Stromal cell of bone marrow (primary cell): ENCODE measurements around the gene RBM4.
A peak's percentile ranks its signal among the peaks of the same experiment; 100 is the strongest.

Experiments used
- DNase-seq: peaks from one replicate; pipeline ENCODE4 v3.0.0-alpha.2; 2012; ENCODE audit warnings: low read depth

The RBM4 gene

DNA sequence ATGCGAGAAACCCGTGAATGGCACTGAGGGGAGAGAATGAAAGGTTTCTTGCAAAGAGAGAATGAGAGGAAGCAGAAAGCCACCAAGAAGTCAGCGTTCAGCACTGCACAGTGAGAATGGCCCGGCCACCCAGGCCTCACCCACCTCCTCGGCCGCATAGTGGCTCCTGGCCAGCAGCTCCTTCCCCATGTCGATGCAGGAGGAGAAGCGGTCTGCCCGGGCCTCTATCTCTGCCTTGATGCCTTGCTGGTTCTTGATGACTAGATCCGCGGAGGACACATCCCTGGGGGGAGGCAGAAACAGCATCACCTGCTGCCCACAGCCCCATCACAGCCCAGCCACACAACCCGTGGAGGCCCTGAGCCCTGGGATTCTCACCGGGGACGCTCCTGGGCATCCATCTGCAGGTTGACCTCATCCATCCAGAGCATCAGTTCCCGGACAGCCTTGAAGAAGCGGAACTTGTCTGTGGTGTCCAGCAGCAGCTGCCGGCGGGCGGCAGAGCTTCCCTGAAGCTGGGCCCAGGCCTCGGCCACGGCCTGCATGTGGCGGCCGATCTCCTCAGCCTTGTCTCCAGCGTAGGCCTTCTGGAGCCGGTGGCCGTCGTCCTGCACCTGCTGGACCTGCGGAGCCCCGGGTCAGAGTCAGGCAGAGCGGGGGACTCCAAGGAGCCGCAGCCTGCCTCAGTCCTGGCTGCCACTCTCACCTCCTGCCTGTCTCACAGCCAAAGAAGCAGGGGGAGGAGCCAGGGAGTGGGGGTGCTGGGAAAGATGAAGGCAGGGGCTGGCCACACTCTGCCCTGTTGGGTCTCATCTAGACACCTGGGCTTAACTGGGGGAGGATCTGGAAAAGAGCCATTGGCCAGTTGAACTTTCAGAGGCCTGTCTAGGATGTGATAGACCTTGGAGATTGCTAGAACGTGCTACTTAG, 51.4 kb downstream of the RBM4 start:
- no peak for DNase-seq

DNA sequence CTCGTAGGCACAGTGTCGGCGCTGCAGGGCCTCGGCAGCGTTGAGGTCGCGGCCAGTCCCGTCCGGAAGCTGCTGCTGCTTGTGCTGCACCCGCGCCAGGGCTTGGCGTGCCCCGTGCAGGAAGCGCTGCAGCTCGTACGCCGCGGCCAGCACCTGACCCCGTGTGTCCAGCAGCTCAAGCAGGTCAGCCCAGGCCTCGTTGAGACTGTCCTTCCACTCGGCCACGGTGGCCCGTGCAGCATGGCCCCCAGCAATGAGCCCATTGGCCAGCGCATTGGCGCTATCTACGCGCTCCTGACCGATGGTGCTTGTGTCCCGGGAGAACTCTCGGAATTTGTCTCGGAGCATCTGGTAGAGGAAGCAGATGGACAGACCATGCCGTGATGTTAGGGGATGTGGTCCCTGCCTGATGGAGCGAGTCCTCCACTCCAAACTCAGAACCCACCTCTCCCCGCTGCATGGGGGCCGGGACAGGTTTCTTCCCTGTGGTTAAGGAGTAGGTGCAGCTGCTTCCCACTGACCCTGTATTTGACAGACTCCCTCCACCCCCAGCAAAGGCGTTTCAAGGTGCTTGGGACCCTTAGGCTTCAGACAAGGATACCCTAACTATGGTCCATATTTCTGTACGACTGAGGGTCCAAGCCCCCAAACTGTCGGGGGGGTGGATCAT, 52.9 kb downstream of the RBM4 start:
- DNase-seq = no peak

GRCh38 chr11:66692446-66692845, 53.9 kb downstream of the RBM4 start:
- DNase-seq = no peak

- no peak for DNase-seq
Observed at GRCh38 chr11:66692871-66693331, 54.4 kb downstream of the RBM4 start.

DNA sequence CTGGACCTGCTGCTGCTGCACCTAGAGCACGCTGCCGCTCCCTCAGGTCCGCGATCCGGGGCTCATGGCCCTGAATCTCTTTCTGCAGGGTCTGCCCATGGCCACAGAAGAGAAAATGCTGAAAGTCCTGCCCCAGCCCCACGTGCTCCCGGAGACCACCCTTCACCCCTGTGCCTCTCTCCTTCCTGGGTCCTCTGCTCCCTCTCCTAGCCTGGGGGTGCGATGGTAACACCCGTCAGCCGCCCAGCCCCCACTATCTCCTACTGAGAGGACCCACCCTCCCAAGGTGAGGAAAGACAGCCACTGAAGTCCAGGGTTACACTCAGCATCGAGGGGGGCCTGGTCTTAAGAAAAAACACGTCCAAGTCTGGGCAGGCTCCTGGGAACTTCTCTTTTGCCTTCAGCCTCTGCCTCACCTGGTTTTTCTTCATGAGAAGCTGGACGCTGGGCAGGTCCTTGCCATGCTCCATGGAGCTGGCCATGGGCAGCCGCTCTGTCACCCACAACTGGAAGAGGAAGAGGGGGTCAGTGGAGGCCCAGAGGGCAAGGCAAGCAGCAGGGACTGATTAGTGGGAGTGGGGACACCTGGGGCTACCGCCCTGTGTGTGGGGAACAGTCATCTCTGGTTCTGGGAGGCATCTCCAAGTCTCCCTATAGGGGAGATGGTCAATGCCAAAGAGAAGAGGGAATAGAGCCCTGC, 55.0 kb downstream of the RBM4 start:
- no peak for DNase-seq

DNA sequence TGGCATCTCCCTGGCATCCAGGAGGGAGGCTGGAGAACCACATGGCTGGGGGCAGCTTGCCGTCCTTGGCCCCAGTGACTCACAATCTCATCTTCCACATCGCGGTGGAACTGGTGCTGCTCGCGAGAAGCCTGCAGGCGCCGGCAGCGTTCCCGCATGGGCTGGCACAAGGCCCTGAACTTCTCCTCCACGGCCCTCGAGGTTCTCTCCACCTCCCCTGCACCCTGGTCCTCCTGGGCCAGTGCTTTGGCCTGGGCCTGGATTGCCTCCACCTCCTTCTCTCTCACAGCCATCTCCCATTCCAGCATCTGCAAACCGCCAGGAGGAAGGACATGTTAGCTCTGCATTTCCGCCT, 55.5 kb downstream of the RBM4 start:
- no peak for DNase-seq

DNA sequence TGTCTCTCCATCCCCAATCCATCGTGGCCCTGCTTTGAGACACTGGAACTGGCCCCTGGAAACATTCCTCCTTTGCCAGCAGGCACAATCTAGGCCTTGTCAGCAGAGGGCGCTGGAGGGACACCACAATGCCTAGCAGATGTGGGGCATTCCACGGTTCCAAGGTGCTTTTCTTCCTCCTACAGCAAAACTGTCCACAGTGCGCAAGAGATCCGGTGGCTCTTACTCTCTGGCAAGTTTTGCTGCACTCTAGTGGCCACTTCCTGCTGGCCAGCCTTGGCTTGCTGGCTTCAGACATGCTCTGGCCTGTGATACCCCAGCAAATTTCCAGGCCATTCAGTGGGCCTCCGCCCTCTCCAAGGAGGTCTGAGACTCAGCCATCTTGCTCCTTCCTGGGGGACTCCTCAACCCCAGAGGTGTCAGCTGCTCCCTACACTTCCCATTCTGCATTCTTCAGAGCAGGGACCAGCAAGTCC, 56.3 kb downstream of the RBM4 start:
- DNase-seq = peak; percentile 91
